Epithelial cell of prostate (primary cell): ENCODE results near the gene SUGP1.

Experiments
- DNase-seq: peaks from one replicate; pipeline ENCODE4 v3.0.0-alpha.2; 2011; ENCODE audit warnings: low read depth, low spot score
- H3K27ac ChIP-seq: fragments of 450-650 bp; 2 replicates; pipeline ENCODE4 v1.5.1; 2017; ENCODE audit warnings: mild to moderate bottlenecking

Gene SUGP1

DNA sequence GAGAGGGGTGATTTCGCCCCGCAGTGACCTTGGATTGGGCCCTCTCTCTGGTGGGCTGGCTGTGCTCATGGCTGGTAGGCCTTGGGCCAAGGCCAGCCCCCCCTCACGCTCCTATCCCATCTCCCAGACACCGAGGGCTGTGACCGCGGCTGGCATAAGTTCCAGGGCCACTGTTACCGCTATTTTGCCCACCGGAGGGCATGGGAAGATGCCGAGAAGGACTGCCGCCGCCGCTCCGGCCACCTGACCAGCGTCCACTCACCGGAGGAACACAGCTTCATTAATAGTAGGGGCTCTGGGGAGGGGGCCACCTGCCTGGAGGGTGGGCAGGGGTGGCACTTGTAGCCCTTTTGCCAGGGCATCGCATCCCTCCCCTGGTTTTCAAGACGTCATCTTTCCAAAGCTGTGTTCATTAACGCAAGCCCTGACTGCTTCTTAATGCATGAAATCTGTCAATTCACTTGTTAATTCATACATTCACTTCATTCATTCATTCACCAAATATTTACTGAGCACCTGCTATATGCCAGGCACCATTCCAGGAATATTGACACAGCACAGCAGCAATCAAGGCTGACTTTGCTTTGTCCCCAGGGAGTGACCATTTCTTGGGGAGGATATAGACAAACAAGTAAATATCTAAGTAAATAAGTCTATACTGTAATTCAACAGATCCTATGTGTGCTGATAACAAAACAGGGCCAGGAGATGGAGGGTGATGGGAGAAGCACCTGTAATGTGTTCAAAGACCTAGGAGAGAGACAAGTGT is 82.0 kb downstream of the SUGP1 start:
- no peak for DNase-seq
- H3K27ac ChIP-seq, result no peak overlapping the region

DNA sequence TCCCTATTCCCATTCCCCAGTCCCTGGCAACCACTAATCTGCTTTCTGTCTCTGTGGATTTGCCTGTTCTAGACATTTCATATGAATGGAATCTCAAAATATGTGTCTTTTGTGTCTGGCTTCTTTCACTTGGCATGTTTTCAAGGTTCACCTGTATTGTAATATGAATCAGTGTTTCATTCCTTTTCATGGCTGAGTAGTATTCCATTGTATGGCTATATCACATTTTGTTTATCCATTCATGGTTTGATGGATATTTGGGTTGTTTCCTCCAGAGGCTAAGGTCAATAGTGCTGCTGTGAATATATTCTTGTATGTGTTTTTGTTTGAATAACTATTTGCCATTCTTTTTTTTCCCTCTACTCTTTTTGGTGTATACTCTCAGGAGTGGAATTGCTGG is 84.1 kb downstream of the SUGP1 start:
- no peak for DNase-seq

DNA sequence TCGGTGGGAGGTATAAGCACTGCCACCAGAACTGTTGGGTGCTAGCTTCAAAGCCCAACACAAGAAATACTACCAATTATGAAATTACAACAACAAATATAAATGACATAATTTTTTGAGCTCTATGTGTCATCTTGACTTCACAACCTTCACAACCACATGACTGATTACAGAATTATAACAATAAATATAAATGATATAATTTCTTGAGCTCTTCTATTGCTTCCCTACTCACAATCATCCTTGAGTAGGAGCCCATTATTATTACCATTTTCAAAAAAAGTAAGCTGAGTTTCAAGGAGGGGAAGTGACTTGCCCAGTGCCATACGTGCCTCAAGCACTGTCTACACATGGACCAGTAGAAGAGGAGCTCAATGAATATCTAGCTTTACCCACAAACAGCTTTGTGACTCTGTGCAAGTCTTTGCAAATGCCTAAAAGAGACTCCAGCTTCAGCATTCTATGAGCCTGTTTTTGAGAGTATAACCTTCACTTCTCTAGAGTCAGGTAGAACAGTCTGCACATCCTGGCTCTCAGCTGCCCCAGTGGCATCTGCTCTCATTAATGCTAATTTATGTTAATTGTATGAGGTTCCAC is 86.0 kb downstream of the SUGP1 start:
- no peak for DNase-seq
- no peak overlapping the region for H3K27ac ChIP-seq

More for the DNA sequence above, 84.1 kb downstream of the SUGP1 start:
- no peak overlapping the region for H3K27ac ChIP-seq

DNA sequence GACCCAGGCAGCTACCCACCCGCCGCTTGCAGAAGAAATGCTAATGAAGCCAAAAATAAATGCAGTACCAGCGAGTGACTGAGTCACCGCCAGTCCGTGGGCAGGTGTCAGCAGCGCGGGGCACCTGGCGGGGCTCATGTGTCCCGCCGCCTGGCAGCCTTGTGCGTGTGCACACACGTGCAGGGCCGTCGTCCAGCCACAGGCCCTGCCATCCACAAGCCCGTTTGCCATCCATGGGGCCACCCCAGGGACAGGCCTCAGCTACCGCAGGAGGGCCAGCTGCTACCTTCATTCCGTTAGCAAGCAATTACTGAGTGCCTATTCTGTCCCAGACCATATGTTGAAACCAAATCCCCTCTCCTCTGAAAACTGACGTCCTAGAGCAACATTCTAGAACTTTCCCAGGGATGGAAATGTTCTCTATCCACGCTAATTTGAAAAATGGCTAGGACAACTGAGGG is 88.0 kb downstream of the SUGP1 start:
- H3K27ac ChIP-seq, result no peak overlapping the region
- DNase-seq, result no peak

DNA sequence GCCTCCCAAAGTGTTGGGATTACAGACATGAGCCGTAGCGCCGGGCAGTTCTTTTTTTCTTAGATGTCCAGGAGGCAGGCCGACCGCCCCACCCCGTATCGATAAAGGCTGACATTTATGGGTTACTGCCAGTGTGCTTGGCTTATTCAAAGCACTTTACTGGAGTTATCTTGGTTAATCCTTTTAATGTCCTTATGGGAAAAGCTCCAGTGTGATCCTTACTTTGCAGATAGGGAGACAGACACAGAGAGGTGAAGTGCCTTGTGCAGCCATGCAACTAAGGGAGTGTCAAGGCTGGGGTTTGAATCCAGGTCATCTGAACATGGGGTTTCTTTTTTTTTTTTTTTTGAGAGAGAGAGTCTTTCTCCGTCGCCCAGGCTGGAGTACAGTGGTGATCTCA is 89.3 kb downstream of the SUGP1 start:
- DNase-seq, result no peak
- no peak overlapping the region for H3K27ac ChIP-seq

DNA sequence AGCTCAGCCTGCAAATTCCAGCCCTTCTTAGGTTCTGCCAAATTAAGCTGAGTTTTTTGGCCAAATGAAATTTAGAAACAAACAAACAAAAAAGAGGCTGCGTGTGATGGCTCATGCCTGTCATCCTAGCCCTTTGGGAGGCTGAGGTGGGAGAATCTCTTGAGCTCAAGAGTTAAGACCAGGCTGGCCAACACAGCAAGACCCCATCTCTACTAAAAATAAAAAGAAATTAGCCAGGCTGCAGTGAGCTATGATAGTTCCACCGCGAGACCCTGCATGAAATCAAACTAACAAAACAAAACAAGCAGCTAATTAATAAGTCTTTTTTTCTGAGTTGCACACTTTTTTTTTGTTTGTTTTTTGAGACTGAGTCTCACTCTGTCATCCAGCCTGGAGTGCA is 90.6 kb downstream of the SUGP1 start:
- no peak overlapping the region for H3K27ac ChIP-seq
- DNase-seq, result no peak

DNA sequence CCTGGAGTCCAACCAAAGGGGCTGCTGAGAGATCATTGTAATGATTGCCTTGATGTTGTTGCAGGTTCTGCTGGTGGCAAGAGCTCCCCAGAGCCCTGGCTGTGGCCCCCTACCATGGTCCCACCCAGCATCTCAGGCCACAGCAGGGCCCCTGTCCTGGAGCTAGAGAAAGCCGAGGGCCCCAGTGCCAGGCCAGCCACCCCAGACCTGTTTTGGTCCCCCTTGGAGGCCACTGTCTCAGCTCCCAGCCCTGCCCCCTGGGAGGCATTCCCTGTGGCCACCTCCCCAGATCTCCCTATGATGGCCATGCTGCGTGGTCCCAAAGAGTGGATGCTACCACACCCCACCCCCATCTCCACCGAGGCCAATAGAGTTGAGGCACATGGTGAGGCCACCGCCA is 93.1 kb downstream of the SUGP1 start:
- DNase-seq, result no peak
- H3K27ac ChIP-seq, result no peak overlapping the region

DNA sequence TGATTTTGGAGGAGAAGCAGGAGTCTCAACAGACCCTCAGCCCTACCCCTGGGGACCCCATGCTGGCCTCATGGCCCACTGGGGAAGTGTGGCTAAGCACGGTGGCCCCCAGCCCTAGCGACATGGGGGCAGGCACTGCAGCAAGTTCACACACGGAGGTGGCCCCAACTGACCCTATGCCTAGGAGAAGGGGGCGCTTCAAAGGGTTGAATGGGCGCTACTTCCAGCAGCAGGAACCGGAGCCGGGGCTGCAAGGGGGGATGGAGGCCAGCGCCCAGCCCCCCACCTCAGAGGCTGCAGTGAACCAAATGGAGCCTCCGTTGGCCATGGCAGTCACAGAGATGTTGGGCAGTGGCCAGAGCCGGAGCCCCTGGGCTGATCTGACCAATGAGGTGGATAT is 93.6 kb downstream of the SUGP1 start:
- no peak for DNase-seq

DNA sequence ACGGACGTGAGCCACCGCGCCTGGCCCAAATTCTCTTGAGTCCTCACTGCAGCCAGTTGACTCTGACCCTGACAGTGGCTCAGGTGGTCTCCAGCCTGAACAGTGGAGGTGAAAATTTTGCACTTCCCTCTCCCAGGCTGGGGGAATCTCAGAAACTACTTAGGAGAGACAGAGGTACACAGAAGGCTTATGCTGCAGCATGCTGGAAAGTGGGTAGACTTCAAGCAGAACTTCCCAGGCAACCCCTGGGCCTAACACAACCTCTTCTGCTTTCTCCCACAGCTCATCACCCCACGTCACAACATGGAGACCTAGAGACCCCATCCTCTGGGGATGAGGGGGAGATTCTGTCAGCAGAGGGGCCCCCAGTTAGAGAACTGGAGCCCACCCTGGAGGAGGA is 94.1 kb downstream of the SUGP1 start:
- DNase-seq, result no peak

More for the DNA sequence above, 93.6 kb downstream of the SUGP1 start:
- no peak overlapping the region for H3K27ac ChIP-seq

More for the DNA sequence above, 94.1 kb downstream of the SUGP1 start:
- H3K27ac ChIP-seq, result no peak overlapping the region
